Measurements from ENCODE around the gene KMO.
A peak's percentile ranks its signal among the peaks of the same experiment; 100 is the strongest.

Gene KMO

DNA sequence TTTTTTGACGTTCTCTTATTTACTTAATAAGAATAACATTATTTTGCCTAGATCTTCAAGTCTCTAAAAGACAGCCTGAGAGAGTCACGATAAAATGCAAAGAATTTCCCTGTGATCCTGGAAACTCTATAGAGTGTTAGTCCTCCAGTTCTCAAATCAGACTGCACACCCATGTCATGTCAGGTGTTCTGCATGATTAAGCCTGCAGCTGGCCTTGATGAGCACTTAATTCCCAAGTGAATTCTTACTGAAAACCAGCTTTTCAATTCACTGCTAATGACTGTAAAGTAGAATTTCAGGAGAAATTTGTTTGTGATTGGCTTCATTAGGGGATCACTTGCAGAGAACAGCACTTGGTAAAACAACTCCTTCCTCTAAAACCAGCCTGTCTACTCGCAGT lies 66.1 kb downstream of the KMO start:
- no peak for DNase-seq

DNA sequence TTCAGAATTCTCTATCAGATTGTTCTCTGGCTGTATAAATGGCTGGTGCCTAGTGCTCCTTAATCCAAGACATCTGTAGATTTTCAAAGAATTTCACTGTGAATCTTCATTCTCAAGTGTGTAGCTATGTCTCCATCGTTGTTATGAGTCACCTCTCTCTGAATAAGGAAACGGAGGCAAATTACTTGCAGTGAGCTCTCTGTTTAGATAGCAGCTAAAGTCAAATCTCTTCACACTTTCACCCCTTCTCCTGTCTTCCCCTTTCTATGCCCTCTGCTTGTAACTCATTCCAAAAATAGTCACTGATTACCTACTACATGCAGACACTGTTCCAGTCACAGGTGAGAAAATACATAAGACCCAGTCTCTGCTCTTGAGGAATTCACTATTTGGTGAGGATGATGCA lies 68.3 kb downstream of the KMO start:
- no peak for DNase-seq

DNA sequence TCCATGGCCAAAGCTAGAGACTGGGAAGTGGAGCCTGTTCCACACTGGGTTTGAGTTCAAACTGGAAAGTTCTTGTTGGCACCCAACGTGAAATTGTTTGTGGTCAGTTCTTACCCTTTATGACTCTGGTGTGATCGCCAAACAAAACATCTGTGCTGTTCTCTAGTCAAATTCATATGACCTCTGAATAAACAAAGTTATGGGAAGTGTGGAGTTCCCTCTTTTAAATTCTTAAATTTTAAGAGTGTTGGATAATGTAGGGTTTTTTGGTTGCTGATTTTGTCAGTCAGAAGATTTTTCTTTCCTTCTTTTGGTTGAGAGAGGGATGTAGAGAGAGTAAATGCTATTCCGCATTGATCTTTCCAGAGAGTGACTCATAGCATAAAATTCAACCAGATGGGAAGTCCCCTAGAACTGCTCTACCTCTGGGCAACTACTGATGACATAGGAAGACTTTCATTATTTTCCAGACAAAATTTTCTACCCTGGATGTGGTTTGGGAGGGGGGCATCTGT lies 71.6 kb downstream of the KMO start:
- no peak for DNase-seq

DNA sequence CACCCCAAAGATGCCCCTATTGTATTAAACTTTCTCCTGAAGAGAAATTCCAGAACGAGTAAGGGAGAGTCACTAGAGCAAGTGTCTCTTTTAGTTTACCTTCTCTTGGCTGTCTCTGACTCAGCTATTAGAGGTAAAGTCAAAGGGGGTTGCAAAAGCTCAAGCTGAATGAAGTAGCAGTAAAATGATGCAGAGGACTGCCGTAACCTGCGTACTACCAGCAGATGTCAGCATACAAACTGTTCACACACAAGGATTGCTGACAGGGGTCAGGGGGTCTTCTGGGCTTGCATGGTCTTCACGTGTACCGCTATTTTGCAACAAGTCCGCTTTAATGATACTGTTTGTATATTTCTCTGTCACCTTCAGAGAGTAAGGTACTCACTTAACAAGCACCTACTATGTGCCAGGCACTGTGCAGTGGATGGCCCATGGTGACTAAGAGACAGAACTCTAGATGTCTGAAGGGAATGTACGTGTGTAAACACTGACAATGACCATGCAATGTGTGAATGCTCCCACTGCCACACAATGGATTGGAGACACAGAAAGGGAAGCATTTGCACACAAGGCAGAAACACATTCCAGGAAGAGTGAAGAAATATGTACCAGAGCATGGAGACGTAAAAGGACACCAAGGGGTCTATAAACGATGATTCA lies 73.1 kb downstream of the KMO start:
- DNase-seq = no peak

DNA sequence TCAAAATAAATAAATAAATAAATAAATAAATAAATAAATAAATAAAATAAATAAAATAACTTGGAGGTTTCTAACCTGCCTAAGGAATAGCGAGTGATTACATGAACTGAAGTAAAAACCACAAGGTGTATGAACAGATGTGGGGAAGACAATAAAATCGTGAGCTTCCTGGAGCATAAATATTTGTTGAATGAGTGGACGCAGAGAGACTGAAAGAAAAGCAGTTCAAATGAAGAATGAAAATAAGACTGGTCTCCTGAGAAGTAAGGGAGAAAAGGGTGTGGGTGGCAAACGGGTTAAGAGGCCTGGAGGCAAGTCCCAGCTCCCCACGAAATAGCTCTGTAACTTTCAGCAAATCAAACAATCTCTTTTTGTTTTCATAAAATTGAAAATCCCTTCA lies 74.4 kb downstream of the KMO start:
- DNase-seq = no peak

DNA sequence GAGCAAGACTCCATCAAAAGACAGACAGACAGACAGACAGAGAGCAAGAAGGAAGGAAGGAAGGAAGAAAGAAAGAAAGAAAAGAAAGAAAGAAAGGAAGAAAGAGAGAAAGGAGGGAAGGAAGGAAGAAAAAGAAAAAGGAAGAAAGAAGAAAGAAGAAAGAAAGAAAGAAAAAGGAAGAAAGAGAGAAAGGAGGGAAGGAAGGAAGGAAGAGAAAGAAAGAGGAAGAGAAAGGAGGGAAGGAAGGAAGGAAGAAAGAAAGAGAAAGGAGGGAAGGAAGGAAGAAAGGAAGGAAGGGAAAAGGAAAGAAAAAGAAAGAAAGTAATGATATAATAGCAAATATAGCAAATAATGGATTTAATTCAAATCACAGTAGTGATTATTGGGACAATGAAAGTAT lies 75.3 kb downstream of the KMO start:
- no peak for DNase-seq

DNA sequence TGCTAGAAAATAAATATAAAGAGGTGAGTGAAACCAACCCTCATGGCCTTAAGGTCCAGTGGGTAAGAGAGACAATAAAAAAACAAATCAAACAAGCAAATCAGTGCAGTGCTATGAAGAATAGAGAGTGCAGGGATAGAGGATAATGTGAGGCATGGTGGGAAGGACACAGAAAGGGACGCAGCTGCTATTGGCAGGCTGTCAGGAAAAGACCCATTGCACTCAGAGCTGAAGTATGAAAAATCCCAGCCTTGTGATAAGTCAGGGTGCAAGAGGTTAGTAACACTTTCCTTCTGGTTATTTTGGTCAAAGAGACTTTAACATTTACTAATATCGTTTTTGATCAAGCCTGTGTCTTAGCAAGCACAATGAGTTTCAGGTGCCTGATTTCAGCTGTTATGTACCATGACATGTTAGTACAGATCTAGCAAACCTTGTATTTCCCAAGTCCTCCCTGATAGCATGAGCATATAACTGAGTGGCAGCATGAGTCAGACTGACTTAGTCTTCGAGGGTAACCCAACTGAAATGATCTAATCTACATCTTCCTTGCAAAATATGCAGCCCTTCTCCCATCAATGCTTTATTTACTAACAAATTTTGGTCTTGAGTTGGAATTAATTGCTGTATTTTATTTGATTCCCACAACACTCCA lies 76.3 kb downstream of the KMO start:
- DNase-seq = no peak

DNA sequence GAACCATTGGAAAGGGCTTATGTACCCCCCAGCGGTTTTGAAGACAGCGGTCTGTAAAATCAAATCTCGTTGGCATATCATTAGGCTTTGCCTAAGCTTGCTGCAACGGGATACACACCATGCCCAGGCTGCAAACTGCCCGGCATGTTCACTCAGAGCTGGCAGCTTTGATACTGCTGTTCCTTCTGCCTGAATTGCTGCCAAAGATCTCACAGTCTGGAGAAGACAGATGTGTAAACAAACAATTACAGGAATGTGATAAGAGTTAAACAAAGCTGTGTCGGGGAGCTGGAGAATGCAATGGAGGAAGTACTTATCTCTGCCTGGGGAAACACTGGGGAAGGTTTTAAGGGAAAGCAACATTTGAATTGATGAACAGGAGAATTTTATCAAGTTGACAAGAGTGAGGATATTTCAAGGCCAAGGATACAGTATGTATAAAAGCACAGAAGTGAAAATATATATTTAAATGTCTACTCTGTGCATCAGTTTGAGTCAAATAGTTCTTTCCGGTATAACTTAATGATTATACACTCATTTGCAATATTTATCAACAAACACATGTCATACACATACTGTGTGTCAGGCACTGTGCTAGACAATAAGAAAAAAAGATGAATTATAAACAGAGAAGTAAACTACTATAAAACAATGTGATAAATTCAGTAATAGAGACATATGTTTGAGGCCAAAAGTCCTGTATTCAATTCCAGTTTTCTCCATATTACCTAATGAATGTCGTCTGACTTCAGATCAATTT lies 78.1 kb downstream of the KMO start:
- DNase-seq = peak; percentile 71

DNA sequence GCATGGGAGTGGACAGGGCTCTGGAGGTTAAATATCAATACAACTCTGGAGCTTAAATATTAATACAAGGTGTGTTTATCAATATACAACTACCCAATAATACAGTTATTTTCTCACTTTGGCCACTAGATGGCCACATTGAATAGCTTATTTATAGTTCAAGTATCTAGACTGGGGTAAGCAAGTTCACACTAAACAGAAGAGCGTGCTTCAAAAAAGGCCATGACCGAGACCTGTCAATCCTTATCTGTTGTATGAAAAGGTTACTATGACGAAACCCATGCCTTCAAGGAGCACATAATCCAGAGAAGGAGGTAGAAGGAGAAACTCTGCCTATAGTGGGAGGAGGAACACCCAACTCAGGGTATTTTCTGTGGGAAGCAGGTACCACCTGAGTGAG lies 78.9 kb downstream of the KMO start:
- peak; percentile 75 for DNase-seq

DNA sequence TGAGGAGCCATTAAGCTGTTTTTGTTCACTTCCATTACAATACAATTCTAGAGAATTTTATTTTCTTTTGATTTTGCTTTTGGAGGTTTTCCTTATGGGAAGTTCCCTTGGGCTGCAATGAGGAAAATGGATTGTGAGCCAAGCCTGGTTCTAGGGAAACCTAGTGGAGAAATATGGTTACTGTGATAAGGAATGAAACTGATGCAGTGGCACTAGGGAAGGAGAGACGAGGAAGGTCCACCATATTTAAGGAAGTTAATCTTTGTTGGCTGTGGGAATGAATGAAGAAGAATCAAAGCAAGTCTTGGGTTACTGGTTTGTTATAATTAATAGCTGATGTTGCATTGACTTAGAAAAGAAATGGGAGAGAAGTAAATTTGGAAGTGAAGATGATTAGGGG lies 79.6 kb downstream of the KMO start:
- DNase-seq = no peak

DNA sequence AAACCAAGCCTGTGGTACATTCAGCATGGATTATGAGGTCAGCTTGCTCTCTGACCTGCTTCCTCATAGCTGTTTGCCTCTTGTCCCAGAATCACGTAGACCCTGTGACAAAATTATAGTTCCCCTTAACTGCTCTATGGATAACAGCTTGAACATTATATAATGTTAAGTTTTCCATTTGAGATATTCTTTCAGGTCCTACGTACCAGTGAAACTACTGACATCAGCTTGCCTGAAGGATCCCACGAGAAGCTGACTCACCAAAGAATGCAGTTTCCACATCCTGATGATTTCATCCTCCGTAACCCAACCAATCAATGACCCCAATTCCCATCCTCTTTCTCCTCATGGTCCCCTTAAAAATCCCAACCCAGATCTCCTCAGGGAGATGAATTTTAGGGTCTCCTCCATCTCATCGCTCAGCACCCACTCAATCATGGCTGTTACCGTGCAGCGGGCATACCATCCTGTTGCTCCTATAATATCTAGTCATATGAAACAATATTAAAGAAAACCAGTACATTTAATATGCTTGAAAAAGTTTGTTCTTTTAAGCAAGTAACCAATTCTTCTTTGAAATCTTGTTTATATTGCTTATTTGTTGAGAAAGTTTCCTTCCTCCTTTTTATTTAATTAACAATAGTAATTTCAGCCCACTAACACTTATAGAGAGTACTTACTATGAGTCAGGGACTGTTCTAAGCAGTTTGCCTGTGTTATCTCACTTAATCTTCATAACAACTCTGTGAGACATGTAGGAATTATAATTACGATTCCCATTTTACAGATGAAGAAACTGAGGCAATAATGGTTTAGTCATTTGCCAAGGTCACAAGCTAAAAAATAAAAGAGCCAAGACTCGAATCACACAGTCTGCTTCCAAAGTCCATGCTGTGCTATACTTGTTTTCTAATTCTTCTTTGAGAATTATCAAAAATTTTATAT lies 80.6 kb downstream of the KMO start:
- DNase-seq = no peak

DNA sequence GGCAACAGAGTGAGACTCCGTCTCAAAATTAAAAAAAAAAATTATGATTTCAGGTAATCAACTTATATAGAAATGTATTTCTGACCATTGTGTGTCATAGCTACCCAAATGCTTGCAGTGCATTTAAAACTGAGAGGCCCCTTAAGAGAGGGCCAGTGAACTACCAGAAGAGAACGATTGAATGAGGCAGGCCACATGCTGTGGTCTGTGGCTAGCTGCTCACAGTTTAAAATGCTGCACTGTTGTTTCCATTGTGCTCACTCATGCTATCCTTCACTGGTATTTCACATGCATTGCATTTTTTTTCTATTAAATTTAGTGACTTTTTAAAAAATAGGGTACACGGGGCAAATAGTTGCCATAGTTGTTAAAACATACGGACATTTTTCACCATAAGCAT lies 82.0 kb downstream of the KMO start:
- DNase-seq = no peak

DNA sequence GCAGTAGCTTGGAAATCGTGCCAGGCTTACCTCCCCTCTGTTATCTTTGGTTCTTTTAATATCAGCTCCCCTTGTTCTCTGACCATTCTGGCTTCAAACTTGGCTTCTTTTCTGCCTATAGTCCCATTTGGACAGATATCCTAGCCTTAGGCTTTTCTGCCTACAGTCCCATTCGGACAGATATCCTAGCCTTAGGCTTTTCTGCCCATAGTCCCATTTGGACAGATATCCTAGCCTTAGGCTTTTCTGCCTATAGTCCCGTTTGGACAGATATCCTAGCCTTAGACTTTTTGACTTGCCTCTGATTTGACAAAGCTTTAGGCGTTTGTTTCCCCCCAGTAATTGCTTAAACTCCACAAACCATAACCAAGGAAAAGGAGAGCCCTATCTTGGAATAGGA lies 82.4 kb downstream of the KMO start:
- no peak for DNase-seq

DNA sequence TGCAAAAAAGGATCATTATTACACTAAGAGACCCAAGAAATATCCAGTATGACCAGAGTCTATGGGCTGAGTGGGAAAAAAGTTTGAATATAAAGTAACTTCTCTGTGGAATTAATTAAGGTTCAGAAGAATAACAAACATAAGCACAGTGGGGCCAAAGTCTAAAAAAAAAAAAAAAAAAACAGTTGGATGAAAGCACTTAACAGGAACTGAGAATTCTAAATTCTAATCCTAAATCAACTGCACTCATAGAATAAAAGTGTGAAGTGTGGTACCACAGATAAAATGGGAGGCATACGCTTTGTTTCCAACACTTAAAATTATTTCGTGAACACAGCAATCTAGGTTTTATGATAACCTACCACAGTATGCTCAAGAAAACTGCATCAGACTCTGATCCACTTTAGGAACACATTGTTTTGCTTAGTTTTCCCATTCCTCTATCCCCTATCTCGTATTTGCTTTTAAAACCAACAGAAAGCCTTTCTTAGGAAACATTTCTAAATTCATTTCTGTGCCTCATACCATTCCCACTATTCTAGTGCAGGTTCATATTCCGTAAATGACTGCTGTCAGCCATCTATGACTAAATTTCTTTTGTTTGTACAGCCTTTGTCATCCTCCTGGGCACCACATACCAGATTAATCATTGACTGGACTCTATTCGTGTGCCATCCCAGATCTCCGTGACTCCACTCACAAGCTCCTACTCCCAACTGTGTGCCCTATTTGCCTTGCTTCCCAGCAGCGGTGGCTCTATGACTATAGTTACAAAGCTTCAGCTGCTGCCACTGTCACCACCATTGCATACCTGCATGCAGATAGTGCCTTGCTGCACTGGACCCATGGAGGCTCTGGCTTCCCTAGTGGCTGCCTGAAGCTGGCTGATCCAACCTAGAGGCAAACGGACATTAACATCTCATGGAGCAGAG lies 83.1 kb downstream of the KMO start:
- DNase-seq = no peak

DNA sequence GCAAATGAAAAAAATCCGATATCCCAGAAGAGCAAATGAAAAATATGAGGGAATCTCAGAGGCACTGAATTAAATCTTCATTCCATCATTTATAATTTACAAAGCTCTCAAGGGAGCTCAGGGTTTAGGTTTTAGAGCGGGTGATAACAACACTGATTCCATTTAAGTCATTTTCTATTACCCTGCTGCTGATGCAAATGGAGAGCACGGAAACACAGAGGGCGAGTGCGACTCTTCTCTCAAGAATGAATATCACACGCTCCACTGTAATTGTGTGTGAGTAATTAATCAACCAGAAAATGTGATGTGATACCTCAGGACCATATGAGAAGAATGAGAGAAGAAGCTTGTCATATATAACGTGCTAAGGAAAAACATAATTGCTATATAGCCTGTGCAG lies 85.2 kb downstream of the KMO start:
- DNase-seq = no peak

DNA sequence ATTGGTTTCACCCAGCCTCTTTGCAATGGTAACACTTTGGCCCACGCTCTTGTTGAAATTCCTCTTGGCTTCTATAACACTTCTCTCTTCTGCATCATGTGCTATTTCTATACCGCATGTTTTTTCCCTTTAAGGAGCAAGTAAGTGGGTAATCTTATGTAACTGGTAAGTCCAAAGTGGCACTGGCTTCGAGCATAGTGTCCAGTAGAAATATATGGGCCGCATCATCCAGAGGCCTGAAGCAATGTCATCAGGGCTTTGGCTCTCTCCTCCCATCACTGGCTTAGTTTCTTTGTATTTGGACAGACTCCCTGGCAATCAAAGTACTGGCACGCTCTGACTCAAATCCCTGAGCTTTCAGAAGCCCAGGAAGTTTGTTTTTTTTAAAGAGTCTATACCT lies 90.5 kb downstream of the KMO start:
- no peak for DNase-seq

DNA sequence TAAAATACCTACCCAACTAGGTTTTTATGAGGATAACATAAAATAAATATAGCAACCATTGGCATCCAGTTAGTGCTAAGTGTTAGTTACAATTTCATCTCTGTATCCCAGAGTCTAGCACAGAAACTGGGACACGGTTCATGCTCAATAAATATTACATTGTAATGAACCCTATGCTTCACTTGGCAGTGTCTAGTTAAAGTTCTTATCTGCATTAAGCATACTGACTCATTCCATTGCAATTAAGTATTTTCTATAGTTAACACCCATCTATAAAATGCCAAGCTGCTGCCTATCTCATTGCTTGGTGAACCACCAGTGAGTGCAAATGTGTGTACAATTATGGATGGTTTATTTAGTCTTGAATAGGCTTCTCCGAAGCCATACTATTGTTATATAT lies 92.8 kb downstream of the KMO start:
- DNase-seq = no peak

DNA sequence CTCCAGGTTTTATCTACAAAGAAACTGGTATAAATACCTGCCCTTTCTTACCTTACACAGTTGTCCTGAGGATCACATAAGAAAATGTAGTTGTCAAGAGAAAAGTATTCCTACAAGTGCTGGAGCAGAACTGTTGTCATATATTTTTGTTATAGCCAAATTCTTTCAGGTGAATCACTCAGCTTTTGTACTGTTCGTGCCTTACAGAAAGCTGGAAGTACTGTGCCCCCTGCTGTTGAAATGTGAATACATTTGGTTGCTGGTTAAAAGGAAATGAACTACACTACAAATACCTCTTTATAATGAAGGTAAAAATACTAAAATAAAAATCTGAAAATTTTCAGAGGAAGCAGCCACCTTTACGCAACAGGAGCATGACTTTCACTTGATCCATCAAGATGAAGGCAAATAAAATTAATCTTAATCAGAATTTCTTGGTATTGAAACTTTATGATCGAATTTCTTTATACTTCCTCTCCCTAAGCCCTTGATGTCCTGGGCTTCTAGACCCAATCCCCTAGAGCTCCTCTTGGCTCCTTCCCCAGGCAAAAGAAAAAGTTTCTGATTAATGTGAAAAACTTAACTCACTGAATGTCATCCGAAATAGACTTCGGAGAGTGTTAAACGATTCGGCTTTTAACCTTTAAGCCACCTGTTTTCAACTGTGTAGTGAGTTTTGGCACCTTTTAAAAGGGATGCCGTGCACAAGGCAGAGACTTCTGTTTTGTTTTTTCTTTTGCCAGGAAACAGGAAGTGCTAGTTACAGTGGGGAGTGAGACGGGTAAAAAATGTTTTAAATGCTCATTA lies 95.5 kb downstream of the KMO start:
- peak; percentile 29 for DNase-seq

DNA sequence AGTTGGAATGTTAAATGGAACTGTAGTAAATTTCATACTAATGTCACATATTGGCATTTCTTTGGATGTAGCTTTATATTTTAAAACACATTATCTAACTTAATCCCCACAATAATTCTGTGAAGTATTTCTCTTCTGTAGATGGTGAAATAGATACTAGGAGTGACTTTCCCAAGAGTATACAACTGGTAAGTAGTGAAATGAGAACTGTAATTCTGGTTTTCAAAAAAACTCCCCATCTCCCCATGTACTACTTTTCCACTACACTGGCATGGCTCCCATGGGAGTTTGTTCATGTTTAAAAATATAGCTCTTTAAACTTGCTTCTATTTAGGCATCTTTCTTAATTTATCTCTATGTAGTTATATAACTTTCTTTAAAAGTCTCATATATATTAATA lies 97.8 kb downstream of the KMO start:
- DNase-seq = no peak

DNA sequence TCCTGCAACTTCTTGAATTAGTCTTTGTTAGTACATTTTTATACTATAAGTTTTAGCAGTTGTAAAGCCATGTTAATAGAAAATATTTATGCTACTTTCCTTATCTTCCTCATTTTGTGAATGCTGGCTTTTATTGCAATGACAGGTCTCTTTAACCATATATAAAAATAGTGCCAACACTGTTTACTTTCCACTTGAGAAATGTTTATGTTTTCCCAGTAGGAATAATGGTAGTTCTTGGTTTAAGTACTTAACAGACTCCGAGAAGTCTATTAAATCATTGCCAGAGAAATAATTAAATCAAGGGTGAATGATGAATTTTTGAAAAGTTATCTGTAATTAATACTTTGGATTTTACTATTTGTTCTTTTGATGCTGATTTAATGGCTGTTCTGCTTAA lies 98.3 kb downstream of the KMO start:
- no peak for DNase-seq

DNA sequence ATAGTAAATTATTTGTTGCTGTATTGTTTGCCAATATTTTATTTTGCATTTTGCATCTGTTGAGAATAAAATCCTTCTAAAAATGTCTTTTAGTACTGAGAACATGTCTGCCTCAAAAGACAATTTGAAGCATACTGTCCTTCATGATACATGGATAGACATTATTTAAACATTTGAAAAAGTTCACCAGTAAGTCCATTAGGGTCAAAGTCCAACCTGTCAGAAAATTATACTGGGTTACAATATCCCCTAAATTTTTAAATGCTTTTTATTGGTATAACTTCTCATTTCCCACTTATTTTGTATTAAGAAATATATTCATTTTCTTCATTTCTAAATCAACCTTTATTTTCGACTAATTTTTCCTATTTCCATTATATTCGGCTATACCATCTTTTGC lies 98.7 kb downstream of the KMO start:
- DNase-seq = no peak

Measured in NCI-H1092 treated with DMSO at 0.1 percent for 48 hours (cell line).